Keratinocyte (primary cell): ENCODE results near the gene WNT9A.
"Not testable (repeated sequence)": the region's sequence is repeated elsewhere in the genome, so short reads cannot be mapped to it uniquely, and the experiment has no call there.

ENCODE experiments used
- EZH2 ChIP-seq: IDR thresholded peaks from one replicate; pipeline ENCODE4 v1.6.1; 2012; ENCODE audit warnings: inconsistent platforms, mild to moderate bottlenecking, low read length, moderate library complexity
- TF ChIP-seq, protein P1 (sequence below), 3 experiments: IDR thresholded peaks in 1 of 3; conservative IDR thresholded peaks in 1 of 3; optimal IDR thresholded peaks in 1 of 3; 2 replicates in 2 of 3; 3 replicates in 1 of 3; pipeline versions ENCODE3 to v1.5.1; 2011; ENCODE audit warnings: low read length in 3 of 3, mild to moderate bottlenecking in 3 of 3, moderate library complexity in 2 of 3, control low read depth in 1 of 3, inconsistent platforms in 1 of 3; ENCODE audit not compliant: insufficient read depth in 2 of 3; ENCODE audit errors: extremely low read depth in 1 of 3

DNA sequence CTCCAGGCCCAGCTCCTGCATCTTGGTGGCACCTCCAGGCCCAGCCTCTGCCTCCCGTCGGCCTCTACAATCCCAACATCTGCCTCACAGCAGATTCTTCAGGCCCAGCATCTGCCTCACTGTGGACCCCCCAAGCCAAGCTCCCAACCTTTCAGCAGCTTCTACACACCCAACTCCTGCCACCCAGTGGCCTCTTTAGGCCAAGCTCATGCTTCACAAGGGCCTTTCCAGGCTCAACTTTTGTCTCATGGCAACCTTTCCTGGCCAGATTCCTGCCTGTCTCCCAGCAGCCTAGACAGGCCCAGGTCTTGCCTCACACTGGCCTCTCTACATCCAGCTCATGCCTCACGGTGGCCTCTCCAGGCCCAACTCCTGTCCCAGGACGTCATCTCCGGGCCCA lies 20.1 kb upstream of the WNT9A start:
- TF ChIP-seq, protein P1, sequence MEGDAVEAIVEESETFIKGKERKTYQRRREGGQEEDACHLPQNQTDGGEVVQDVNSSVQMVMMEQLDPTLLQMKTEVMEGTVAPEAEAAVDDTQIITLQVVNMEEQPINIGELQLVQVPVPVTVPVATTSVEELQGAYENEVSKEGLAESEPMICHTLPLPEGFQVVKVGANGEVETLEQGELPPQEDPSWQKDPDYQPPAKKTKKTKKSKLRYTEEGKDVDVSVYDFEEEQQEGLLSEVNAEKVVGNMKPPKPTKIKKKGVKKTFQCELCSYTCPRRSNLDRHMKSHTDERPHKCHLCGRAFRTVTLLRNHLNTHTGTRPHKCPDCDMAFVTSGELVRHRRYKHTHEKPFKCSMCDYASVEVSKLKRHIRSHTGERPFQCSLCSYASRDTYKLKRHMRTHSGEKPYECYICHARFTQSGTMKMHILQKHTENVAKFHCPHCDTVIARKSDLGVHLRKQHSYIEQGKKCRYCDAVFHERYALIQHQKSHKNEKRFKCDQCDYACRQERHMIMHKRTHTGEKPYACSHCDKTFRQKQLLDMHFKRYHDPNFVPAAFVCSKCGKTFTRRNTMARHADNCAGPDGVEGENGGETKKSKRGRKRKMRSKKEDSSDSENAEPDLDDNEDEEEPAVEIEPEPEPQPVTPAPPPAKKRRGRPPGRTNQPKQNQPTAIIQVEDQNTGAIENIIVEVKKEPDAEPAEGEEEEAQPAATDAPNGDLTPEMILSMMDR (optimal IDR thresholded peaks at IDR 0.05 in 1 of 3, IDR thresholded peaks at IDR 0.05 in 1 of 3, conservative IDR thresholded peaks at IDR 0.05 in 1 of 3; ENCODE audit: extremely low read depth in 1 of 3, insufficient read depth in 2 of 3, low read length in 3 of 3): not testable (repeated sequence)
- not testable (repeated sequence) for TF ChIP-seq EZH2
